Hepatic stellate cell (primary cell): ENCODE data around the gene EML4.

Experiments
- DNase-seq: peaks from one replicate; pipeline ENCODE4 v3.0.0; 2011; ENCODE audit warnings: low spot score

EML4 gene

GRCh38 chr2:42304059-42304713 is 135.0 kb downstream of the EML4 start:
- no peak for DNase-seq

GRCh38 chr2:42307180-42307579 is 138.0 kb downstream of the EML4 start:
- no peak for DNase-seq

- no peak for DNase-seq
Measured at GRCh38 chr2:42309366-42309765, 140.2 kb downstream of the EML4 start.

- DNase-seq = no peak
Measured at GRCh38 chr2:42310007-42310515, 140.9 kb downstream of the EML4 start.

GRCh38 chr2:42312106-42312505 is 143.0 kb downstream of the EML4 start:
- no peak for DNase-seq

- peak; percentile 66 for DNase-seq
Measured at GRCh38 chr2:42314892-42315468, 145.8 kb downstream of the EML4 start.

GRCh38 chr2:42315844-42316470 is 146.8 kb downstream of the EML4 start:
- no peak for DNase-seq

GRCh38 chr2:42316910-42317309 is 147.8 kb downstream of the EML4 start:
- no peak for DNase-seq

GRCh38 chr2:42317486-42317885 is 148.3 kb downstream of the EML4 start:
- no peak for DNase-seq

- no peak for DNase-seq
Measured at GRCh38 chr2:42317945-42318344, 148.8 kb downstream of the EML4 start.

GRCh38 chr2:42319265-42319664 is 150.1 kb downstream of the EML4 start:
- DNase-seq = no peak

GRCh38 chr2:42321452-42322064 is 152.4 kb downstream of the EML4 start:
- DNase-seq = no peak

- no peak for DNase-seq
Measured at GRCh38 chr2:42324244-42324643, 155.1 kb downstream of the EML4 start.

- DNase-seq = no peak
Measured at GRCh38 chr2:42324949-42325348, 155.8 kb downstream of the EML4 start.

- no peak for DNase-seq
Measured at GRCh38 chr2:42325609-42326008, 156.5 kb downstream of the EML4 start.

GRCh38 chr2:42327125-42327524 is 158.0 kb downstream of the EML4 start:
- no peak for DNase-seq

GRCh38 chr2:42328148-42328833 is 159.1 kb downstream of the EML4 start:
- DNase-seq = no peak

GRCh38 chr2:42328923-42329322 is 159.8 kb downstream of the EML4 start:
- DNase-seq = no peak

GRCh38 chr2:42329736-42330135 is 160.6 kb downstream of the EML4 start:
- no peak for DNase-seq

- no peak for DNase-seq
Measured at GRCh38 chr2:42331569-42332284, 162.6 kb downstream of the EML4 start.

GRCh38 chr2:42332575-42332974 is 163.4 kb downstream of the EML4 start:
- DNase-seq = no peak

GRCh38 chr2:42333579-42333978 is 164.4 kb downstream of the EML4 start:
- no peak for DNase-seq
